Upper lobe of left lung (tissue), 4 donors: ENCODE data around the gene NBEAL2.

Experiments
- EP300 ChIP-seq, 4 donors: sonication (generic); formaldehyde crosslinking; IDR thresholded peaks; one replicate each; pipeline ENCODE4 v1.5.1; 2017; ENCODE audit warnings: antibody characterized with exemption in 4 of 4, control low read depth in 2 of 4
- POLR2A ChIP-seq, 4 donors: fragments of 450-650 bp; IDR thresholded peaks; one replicate each; pipeline ENCODE4 v1.5.1; 2016 to 2017; ENCODE audit warnings: antibody characterized with exemption in 4 of 4, mild to moderate bottlenecking in 2 of 4
- POLR2AphosphoS5 ChIP-seq, 2 donors: sonication (generic); formaldehyde crosslinking; IDR thresholded peaks; one replicate each; pipeline ENCODE4 v1.5.1; 2017; ENCODE audit warnings: antibody characterized with exemption in 2 of 2
- TF ChIP-seq, protein P1 (sequence below), 6 experiments: fragments of 450-650 bp in 4 of 6; fragments of 200-600 bp in 2 of 6; sonication (generic) in 2 of 6; IDR thresholded peaks; one replicate each; pipeline ENCODE4 v1.5.1; 2016 to 2019; ENCODE audit warnings: antibody characterized with exemption in 6 of 6

DNA sequence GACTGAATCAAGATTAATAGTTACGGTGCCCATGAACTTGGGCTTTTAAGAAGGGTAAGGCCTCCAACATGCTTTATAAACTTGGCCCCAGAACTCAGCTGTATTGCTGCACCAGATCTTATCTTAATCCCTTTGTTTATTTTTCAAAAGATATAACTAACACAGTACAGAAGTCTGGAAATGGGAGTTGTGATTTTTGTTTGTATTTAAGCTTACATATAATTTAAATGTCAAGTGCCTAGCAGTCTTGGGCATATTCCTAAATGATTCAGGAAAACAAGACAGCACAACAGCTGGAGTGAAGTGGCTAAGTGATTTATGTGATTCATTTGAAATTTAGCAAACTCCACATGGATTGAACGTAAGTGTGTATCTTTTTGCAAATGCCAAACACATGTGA, 56.2 kb downstream of the NBEAL2 start:
- TF ChIP-seq, protein P1, sequence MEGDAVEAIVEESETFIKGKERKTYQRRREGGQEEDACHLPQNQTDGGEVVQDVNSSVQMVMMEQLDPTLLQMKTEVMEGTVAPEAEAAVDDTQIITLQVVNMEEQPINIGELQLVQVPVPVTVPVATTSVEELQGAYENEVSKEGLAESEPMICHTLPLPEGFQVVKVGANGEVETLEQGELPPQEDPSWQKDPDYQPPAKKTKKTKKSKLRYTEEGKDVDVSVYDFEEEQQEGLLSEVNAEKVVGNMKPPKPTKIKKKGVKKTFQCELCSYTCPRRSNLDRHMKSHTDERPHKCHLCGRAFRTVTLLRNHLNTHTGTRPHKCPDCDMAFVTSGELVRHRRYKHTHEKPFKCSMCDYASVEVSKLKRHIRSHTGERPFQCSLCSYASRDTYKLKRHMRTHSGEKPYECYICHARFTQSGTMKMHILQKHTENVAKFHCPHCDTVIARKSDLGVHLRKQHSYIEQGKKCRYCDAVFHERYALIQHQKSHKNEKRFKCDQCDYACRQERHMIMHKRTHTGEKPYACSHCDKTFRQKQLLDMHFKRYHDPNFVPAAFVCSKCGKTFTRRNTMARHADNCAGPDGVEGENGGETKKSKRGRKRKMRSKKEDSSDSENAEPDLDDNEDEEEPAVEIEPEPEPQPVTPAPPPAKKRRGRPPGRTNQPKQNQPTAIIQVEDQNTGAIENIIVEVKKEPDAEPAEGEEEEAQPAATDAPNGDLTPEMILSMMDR (IDR thresholded peaks at IDR 0.05): no peak
- TF ChIP-seq POLR2AphosphoS5 (IDR thresholded peaks at IDR 0.05): no peak
- no peak for TF ChIP-seq POLR2A (IDR thresholded peaks at IDR 0.05)
- no peak for TF ChIP-seq EP300 (IDR thresholded peaks at IDR 0.05)
